GM12864 (cell line): ENCODE data around the gene ATOSB.

ENCODE experiments used
- DNase-seq: peaks from one replicate; pipeline ENCODE4 v3.0.0-alpha.2; 2011; ENCODE audit warnings: low read depth
- H3K4me3 ChIP-seq: 2 replicates; pipeline ENCODE4 v1.5.1; 2011; ENCODE audit warnings: mild to moderate bottlenecking, low read depth, low read length, control low read depth
- CTCF ChIP-seq: IDR thresholded peaks from 2 replicates; pipeline ENCODE4 v1.5.1; 2011; ENCODE audit warnings: low read depth, mild to moderate bottlenecking, moderate library complexity, low read length, control low read depth, inconsistent platforms; ENCODE audit errors: missing control alignments

Gene ATOSB

DNA sequence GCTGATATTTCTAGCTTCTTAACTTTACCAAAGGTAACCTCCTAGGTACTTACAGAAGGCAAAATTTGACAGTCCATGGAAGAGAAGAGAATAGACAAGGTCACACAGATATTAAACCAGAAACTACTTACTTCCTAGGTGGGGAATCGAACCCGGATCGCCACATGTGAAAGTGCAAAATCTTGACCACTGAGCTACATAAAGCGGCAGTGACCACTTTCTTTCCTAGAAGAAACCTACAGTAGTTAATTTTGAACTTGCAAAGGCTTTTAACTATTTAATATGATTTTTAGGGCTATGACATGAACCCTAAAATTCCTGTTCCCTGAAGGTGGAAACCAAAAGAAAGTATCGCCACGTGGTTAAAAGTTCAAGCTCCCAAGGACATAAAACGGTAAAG is 20.3 kb upstream of the ATOSB start:
- no peak overlapping the region for H3K4me3 ChIP-seq
- DNase-seq: no peak
- TF ChIP-seq CTCF: no peak

DNA sequence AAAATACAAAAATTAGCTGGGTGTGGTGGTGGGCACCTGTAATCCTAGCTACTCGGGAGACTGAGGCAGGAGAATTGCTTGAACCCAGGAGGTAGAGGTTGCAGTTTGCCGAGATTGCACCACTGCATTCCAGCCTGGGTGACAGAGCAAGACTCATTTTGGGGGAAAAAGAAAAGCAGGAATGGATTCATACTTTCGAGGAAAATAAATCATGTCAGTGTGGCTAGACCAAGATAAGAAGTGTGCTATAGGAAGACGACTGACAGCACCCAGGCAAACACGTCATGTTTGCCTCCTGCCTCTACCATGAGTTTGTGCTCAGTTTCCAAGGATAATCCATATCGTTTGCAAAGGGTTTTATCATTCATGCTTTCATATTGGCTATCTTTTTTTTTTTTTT is 19.3 kb upstream of the ATOSB start:
- H3K4me3 ChIP-seq: no peak overlapping the region
- no peak for TF ChIP-seq CTCF
- no peak for DNase-seq

DNA sequence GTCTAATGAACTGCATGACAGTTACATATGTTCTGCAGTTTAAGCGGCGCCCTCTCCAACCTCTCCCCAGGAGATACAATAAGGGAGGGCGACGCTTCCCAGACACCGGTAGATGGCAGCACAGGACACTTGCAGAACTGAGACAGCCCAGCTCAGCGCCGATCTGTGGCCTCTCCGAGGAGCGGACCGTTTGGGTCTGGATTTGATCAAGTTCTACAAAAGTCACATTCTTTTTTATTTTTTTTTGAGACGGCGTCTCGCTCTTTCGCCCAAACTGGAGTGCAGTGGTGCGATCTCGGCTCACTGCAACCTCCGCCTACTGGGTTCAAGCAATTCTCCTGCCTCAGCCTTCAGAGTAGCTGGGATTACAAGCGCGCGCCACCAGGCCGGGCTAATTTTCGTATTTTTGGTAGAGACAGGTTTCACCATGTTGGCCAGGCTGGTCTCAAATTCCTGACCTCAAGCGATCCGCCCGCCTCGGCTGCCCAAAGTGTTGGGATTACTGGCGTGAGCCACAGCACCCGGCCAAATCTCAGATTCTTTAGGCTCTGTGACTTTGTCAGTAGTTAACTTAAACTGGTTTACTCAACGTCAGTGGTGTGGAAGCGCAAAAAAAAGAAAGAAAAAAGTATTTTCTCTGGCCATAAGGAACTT is 1.4 kb upstream of the ATOSB start:
- peak; percentile 88 for DNase-seq
- peak; percentile 88 for TF ChIP-seq CTCF
- peak overlapping the region; percentile 80; the same call in 1 of the 2 replicates for H3K4me3 ChIP-seq

DNA sequence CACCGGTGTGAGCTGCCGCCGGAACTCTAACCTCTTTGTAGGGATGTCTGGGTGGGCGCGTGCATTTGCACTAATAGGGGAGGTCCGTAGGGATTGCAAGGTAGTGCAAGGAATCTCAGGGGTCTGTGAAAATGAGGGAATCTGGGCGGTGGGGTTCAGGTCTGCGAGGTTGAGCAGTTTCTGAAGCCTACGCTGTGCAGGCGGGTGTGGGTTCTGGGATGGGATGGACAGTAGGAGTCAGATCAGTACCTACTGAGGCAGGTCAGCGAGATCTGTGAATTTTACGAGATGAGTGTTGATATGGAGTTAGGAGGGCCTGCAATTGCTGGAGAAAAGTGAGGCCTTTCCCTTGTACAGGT is 856 bp upstream of the ATOSB start:
- no peak for DNase-seq
- no peak for TF ChIP-seq CTCF
- peak overlapping the region; percentile 80 for H3K4me3 ChIP-seq

DNA sequence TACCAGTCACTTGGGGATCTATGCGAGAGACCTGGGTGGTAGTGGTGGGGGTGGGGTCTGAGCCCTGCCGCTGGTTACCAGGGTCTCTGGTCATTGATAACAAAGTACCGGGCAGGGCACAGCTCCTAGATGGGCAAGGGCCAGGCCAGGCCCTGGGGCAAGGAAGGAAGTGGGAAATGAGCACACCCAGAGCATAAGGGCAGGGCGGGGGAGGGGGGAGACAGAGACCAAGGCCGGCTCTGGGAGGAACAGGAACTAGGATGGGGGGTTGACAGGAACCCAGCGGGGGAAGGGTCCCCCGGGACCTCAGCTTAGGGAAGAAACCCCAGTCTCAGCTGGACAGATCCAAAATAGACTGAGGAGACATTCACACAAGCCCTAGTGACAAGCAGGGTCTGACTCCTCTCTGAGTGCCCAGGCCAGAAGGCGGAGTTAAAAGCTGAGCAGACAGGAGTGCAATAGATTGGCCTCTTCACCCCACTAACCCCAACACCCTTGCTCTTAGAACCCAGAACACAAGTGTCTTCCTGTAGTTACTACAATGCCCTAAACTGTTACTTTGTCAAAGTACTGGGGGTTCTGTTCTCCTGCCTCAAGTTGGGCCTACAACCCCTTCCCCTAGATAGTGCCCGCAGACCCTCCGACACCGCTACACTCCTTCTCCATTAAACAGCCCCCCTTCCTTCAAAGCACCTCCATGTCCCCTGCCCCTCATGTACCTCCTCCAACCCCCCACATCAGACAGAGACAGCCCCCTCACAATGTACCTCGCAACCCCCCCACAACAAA is 628 bp downstream of the ATOSB start:
- TF ChIP-seq CTCF: no peak

GRCh38 chr9:35114113-35114839 is 1.4 kb downstream of the ATOSB start:
- H3K4me3 ChIP-seq: peak overlapping the region; percentile 80
- no peak for TF ChIP-seq CTCF
- peak; percentile 54 for DNase-seq

More for the DNA sequence above, 628 bp downstream of the ATOSB start:
- peak overlapping the region; percentile 80 for H3K4me3 ChIP-seq
- peak; percentile 36 for DNase-seq
